Left renal pelvis (tissue), 4 donors: ENCODE measurements around the gene HPSE2. TPM values are rescaled to one million over a fixed set of nuclear protein-coding genes. Genes with fewer than 3 reads are reported as not detected.

Experiments
- DNase-seq, 4 donors: peaks; one replicate each; pipeline ENCODE4 v3.0.0-alpha.2; 2013; ENCODE audit warnings: low read depth in 4 of 4, low spot score in 3 of 4
- polyA plus RNA-seq, 4 donors: library from polyadenylated mRNA; unstranded; fragments of 120-200 nt; gene quantifications; one replicate each; pipeline ENCODE4 v1.2.1, GENCODE V29; 2013; ENCODE audit not compliant: insufficient read length in 4 of 4

The HPSE2 gene
- polyA plus RNA-seq, 4 donors: 1.3 to 12.6 (median 1.7) TPM

DNA sequence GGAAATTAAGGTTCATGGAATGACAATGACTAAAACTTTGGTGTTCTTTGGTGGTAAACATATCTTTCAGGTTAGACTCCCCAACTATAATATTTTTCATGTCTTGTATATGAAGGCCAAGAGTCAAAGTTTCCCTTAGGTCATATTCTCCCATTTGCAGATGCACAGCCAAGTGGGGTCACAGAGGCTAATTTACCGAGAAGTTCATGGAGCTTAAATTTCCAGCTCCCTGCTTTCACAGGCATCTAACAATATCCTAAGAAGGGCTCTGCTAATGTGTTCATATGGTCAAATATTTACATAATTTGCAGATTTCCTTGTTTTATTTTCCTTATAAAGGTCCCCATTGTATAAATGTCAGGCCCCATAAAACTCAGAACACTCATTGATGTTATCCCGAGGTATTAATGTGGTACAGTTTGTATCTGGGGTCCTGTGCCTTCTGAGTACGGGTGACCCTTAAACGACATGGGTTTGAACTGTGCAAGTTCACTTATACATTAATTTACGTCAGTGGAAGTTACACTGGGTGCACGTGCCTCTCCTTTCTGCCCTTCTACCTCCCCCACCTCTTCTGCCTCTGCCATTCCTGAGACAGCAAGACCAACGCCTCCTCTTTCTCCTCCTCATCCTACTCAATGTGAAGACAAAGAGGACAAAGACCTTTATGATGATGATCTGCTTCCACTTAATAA lies 603.0 kb downstream of the HPSE2 start:
- no peak for DNase-seq

DNA sequence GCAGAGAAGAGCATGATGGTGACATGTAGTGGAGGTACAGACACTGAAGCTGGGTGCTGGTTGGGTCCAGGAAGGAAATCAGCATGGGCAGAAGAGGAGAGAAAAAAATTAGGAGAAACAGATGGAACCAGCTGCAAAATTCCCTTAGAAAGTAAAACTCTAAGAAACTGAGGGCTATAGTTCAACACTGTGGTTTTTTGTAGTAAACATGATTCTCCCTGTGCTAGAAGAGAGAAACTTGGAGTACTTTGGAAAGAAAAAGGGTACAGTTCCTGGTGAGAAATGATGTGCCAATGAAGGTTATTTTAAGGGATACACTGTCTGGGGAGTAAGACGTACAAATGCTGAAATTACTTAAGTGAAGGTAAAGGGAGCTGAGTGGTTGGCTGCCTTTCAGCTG lies 607.4 kb downstream of the HPSE2 start:
- no peak for DNase-seq

DNA sequence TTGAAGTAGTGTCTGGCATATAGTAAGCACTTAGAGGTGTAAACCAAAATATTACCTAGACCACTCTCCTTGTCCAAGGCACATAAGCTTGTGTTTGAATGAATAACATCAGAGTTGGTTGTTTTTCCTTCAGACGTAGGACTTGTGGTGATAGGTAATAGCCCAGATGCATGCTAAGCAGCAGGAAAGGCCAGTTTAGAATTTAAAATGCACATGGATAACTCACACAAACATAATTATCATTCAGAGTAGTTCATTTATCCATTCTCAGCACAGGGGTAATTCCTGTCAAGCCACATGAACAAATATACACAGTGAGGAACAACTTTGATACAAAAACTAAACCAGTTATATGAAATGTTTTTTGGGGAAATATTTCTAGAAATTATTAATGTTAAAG lies 607.9 kb downstream of the HPSE2 start:
- no peak for DNase-seq

DNA sequence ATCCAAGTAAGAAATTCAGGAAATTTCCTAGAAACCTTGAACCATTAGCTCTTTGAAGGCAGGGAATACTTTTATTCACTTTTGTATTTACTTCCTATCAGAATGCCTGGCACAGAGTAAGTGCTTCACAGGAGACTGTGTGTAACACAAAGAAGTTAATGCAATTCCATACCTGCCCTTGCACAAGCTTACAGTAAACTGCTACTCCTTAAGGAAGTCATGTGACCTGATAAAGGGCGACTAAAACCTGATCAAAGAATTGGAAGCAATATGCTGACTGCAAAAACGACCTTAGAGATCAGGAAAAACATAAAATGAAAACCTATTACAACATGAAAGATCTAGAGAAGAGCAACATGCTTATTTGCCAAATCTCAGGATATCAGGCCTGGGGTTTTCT lies 610.7 kb downstream of the HPSE2 start:
- DNase-seq: no peak

DNA sequence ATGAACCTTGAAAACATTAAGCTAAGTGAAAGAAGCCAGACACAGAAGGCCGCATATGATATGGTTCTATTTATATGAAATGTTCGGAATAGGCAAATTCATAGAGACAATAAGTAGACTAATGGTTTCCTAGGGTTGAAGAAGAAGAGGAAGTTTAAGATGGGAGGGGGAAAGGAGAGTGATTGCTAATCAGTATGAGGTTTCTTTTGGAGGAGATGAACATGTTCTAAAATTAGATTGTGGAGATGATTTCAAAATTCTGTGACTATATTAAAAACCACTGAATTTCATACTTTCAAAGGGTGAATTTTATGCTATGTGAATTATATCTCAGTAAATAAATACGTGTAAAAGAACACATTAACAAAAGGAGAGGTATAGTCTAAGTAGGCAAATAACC lies 612.5 kb downstream of the HPSE2 start:
- no peak for DNase-seq

DNA sequence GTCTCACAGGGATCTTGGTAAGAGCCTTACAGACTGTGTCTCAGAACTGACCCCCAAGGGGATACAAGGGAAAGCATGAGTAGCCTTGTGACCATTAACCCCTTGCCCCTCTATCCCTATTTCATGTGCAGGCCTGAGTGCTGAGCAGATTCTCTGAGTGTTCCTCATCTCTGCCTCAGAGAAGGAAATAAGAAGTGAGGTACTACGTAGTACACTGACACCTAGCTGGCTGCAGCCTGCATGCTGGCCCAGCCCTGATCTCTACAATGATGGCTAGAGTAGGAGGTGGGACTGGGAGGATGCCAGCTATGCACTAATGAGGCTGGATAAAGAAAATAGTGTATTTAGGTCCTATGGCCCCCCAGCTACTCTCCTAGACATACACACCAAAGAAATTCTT lies 614.0 kb downstream of the HPSE2 start:
- DNase-seq: no peak

DNA sequence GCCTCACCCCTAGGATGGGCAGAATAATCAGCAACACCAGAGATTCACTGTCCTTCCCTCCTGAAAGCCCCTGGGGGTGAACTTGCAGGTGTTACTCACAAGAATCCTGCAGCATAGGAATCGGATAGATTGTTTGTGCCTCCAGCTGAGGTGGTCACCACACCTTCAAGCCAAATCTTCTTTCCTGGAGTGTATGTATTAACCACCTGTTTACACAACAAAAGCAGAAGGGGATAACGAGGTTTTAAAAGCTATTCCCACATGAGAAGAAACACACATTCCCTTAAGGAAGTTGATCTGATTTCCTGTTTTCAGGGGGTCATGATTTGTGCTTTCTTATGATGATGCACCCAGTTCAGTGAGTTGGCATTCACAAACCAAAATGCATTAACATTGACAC lies 615.1 kb downstream of the HPSE2 start:
- DNase-seq: no peak

DNA sequence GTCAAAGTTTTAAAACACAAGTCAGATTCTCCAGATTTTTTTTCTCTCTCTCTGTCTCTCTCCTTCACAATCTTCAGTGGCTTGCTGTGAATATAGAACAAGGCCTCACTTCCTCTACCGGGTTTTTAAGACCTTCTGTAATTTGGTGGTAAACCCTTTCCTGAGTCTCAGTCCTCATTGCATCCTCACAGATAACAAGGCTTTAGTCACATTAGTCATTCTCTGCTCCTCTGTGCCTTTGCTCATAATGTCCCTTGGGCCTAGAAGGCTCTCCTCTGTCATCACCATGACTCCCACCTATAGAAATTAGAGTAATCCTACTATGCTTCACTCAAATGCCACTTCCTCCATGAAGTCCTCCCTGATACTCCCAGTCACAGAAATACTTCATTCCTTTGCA lies 616.2 kb downstream of the HPSE2 start:
- DNase-seq: no peak

DNA sequence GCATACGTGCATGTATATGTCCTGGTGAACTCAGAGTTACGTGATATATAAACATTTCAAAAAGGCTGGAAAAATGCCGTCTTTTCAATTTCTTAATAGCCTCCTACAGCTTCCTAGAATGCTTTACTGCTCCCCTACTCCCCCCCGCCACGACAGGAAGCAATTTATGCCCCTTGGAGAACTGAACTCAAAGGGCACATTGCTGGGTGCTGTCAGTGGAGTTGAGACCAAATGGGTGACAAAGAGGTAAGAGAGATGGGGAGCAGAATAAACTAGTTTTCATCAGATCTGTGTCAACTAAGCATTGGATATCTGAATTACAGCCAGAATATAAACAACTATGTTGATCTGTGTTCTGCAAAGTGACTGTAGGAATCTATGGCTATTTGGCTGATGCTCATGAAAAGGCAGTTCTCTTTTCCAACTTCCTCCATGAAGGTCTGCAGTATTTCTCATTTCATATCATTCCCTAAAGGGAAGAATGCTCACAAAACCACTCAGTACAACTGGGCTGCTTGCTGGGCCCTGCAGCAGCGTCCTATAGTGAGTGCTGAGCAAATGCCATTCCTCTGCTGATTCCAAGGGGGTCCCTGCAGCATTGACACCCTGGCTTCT lies 617.6 kb downstream of the HPSE2 start:
- DNase-seq: no peak

DNA sequence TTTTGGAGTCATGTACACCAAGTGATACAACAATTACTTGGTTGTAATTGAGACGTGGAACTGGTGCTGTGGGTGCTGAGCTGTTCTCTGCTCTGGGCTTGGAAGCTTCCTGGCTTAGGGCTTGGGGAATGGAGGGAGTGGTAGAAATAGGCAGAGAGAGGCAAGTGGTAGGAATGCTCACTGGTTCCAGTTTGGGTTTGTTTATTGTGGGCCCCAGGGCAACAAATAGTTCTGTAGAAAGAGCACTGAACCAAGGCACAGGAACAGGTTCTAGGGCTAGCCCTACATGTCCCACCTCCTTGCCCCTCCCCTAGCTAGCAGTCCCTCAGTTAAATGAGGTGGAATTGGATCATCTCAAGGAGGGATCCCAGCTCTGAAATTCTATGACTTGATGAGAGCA lies 622.2 kb downstream of the HPSE2 start:
- no peak for DNase-seq

DNA sequence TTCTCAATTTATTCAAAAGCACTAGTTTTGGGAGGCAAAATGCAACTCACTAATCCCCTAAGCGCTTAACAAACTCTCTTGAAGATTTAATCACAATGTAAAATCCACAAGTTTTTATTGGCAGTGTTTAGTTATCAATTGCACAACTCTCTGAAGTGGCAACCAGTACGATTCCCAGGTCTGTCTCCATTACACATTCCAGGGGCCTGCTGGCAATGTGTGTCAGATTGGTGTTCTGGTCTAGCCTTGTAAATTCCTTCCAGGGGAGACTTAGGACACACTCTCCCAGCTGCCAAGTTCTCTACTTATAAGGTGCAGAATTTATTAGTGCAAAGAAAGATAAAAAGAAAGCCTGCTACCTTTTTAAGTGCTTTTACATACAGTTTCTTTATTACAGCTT lies 624.2 kb downstream of the HPSE2 start:
- no peak for DNase-seq

DNA sequence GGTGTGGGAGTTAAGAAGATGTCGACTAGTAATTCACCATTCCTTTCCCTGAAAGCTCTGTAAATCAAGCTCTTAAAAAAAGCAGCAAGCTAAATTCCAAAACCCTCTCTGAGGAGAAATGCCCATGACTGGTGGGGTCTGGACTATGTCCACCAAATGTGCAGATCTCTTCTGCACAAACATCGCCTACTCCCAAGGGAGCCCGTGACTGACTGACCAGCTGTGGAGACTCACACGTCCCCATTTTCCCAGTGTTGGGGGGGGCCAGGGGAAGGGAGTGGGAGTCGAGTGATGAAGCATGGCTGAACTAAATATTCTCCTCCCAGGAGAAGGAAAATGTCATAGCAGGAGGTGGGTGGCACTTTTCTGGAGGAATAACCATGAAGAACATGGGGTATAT lies 624.8 kb downstream of the HPSE2 start:
- no peak for DNase-seq

DNA sequence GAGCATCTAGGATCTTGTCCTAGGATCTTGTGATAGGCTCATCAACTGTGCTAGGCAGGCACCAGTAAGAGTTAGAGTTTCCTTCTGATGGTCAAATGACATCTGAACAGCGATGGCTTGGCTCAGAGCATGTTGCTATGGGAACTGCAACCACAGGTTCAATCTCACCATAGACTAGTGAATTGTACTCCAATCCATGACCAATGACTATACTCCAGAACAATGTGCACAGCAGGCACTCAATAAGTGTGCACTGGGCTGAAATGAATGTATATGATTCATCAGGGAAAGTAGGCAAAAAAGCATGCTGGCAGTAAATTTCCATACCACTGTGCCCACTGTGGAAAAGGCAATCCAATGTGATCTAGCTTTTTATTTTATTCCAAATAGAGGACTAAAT lies 625.4 kb downstream of the HPSE2 start:
- no peak for DNase-seq

DNA sequence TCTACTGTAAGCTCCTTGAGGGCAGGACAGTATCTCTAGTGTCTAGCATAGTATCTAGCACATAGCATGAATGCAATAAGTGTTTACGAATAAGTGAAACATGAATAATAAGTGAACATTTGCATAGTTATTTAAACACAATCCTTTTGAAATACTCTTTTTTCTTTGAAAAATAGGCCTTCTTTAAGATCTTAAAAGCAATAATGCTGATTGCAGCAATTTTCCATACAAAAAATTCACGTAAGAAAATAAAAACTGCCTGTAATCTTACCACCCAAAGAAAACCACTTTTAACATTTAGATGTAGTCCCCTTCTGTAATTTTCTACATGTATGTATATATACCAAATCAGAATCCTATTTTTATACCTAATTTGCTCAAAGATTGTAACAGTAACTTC lies 626.4 kb downstream of the HPSE2 start:
- no peak for DNase-seq

DNA sequence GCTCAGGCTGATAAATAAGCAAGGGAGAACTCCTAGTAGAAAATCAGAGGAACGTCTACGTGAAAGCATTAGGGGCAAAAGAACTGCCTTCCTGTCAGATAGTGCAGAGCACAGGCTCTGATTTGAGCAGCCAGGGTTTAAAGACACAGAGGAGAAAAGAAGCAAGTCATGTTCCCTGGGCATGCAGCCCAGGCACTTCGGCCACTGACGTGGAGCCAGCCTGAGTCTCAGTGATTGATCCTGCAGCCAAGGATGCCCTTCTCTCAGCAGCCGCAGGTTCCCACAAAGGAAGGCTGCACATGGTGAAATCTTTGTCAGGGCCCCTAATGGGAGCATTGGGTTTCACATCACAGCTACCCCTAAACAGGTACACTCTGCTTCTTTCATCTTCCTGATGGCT lies 627.2 kb downstream of the HPSE2 start:
- DNase-seq: no peak

DNA sequence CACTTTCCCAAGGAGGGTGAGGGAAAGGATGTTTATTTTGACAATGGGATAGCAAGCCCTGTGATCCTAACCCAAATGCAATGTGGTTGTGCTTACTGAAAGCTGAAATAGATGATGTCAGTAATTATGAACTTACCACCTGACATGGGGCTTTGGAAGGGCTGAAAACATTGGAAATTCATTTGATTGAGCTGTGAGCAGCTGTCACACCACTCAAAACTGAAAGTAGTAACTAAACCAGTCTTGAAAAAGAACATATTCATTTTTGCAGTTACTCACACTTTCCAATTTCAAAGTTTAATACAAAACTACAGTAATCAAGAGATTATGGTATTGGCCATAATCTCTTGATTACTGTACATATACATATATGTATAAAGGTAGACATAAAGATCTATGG lies 633.4 kb downstream of the HPSE2 start:
- no peak for DNase-seq

DNA sequence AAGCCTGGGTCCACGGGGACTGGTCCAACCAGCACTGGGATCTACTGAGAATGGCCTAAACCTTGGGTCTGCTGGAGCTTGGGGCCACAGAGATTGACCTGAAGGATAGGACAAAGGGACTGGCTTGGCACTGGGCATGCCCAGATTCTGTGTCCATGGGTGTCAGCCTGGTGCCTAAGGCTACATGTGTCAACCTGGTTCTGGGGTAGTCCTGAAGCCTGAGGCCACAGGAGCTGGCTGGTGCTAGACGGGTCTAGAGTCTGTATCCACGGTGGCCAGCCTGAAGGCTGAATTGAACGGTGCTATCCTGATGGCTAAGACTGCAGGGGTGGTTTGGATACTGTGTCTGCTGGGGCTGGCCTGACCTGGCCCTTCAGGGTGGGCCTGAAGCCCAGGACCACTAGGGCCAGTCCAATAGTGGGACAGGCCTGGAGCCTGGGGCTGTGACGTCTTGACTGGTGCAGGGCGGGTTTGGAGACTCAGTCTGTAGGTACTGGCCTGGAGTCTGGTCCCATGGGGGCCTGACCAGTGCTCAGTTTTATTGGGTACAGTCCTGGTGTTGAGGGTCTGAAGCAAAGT lies 636.5 kb downstream of the HPSE2 start:
- DNase-seq: no peak

DNA sequence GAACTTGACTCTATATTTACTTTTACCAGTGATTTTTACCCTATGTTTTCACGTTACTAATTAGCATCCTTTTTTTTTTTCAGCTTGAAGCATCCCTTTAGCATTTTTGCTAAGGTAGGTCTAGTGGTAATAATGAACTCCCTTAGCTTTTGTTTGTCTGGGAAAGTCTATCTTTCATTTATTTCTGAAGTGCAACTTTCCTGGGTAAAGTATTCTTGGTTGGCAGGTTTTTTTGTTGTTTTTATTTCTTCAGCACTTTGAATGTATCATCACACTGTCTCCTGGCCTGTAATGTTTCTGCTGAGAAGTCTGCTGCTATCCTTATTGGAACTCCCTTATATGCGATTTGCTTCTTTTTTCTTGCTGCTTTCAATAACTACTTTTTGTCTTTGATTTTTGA lies 639.2 kb downstream of the HPSE2 start:
- DNase-seq: no peak

DNA sequence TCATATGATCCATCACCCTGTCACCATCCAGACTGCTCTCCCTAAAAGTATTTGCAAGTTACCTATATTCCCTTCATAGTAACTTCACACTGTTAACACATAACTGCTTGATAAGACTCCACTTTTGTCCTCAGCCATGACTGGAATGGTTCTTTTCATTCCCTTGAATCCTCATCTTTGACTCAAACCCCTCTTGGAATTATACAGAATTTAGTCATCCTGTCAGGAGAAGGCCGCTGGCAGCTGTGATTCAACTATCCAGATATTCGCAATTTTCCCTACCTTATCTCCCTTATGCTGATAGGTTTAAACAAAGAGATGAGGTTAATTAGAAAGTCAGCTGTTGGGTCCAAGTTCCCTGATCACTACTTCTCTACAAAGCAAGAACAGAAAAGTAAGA lies 646.0 kb downstream of the HPSE2 start:
- no peak for DNase-seq

DNA sequence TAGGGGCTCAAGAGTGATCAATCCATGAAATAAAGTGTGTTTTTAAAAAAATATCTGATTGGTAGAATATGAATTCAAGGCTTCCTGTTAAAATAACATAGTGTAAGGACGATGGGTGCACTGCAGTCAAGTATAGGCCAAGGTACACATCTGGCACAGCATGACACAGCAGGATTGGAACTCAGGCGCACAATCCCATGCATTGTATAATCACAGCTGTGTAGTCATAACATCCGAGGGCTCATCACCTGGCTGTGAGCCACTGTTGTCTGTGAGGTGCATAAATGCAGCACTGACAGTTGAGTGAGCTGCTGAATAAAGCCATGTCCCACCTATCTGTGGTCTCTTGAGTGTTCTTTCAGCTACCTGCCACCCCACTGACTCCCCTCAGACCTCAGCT lies 646.6 kb downstream of the HPSE2 start:
- no peak for DNase-seq

DNA sequence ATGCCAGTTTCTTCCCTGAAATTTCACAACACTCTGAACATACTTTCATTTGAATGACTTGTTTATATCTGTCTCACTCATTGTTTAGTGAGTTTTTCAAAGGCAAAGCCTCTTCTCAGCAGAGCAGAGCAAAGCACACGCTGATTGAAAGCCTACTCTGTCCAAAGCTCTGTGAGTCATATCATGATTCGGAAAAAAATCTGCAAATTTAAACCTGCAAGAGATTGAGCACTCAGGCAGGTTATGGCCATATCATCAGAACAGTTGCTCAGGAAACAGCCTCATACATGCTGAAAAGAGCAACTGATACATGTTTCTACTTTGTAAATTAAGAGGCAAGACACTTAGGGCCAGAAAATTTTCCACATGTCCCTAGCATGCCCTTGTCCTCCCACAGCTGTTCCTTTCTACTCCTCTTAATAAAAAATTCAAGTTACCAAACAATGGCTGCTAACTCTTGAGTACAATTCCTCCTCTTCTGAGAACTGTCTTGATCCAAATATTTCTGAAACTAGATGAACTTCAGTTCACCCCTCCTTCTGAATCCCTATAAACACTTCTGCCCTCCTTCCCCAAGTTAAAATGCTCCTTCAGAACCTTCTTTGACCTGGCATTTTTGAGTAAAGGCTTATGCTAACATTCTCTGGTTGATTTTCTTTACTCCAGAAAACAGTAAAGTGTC lies 648.4 kb downstream of the HPSE2 start:
- peak in 1 of 4 donors; percentile 16 for DNase-seq

DNA sequence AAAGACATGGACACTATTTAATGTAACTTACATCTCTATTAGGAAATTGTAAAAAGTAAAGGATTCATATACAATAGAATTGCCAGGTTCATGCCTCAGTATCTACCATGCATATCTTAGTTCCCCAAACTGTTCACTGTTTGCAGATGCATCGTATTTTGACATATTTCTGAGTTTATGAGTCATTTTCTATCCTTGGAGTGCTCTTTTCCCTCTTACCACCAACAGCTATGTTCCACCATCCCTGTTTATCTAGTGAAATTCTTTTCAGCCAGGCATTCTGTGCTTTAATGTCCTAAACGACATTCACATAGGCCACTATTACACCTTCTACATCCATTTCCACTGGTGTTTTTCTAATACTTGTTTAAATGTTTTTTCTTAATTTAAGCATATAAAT lies 649.6 kb downstream of the HPSE2 start:
- no peak for DNase-seq
